Activated CD4-positive, alpha-beta T cell treated with anti-CD3 and anti-CD28 coated beads for 4 hours (primary cell): ENCODE results near the gene OTC.

ENCODE experiments used
- DNase-seq, 2 donors: peaks; one replicate each; pipeline ENCODE4 v3.0.0-alpha.2; 2020

The OTC gene

GRCh38 chrX:38352362-38352761, at the start of gene OTC:
TSS of gene OTC (plus strand) at chrX:38352604. CDS start at chrX:38352697, 93 bp downstream.
- DNase-seq: no peak

GRCh38 chrX:38304010-38304409, 48.4 kb upstream of the OTC start:
- no peak for DNase-seq

- DNase-seq: no peak
Measured at GRCh38 chrX:38305971-38306370, 46.4 kb upstream of the OTC start.

- no peak for DNase-seq
Measured at GRCh38 chrX:38311743-38312142, 40.7 kb upstream of the OTC start.

GRCh38 chrX:38312436-38312835, 40.0 kb upstream of the OTC start:
- DNase-seq: no peak

GRCh38 chrX:38313190-38313589, 39.2 kb upstream of the OTC start:
- DNase-seq: no peak

GRCh38 chrX:38315186-38315585, 37.2 kb upstream of the OTC start:
- no peak for DNase-seq

- DNase-seq: no peak
Measured at GRCh38 chrX:38318196-38318595, 34.2 kb upstream of the OTC start.

GRCh38 chrX:38318606-38319005, 33.8 kb upstream of the OTC start:
- DNase-seq: no peak

- no peak for DNase-seq
Measured at GRCh38 chrX:38320819-38321218, 31.6 kb upstream of the OTC start.

GRCh38 chrX:38326086-38326485, 26.3 kb upstream of the OTC start:
- no peak for DNase-seq

- peak; percentile 88 for DNase-seq
Measured at GRCh38 chrX:38327007-38327774, 25.2 kb upstream of the OTC start, which contains the start of gene RPGR. TSS of gene RPGR (minus strand) at chrX:38327509. CDS start at chrX:38327367, 142 bp downstream.

GRCh38 chrX:38327775-38328081, 24.7 kb upstream of the OTC start:
- no peak for DNase-seq

GRCh38 chrX:38332505-38332904, 19.9 kb upstream of the OTC start:
- no peak for DNase-seq

- no peak for DNase-seq
Measured at GRCh38 chrX:38335382-38335781, 17.0 kb upstream of the OTC start.

- no peak for DNase-seq
Measured at GRCh38 chrX:38336538-38337240, 15.7 kb upstream of the OTC start.

GRCh38 chrX:38341442-38341841, 11.0 kb upstream of the OTC start:
- no peak for DNase-seq

GRCh38 chrX:38342853-38343778, 9.3 kb upstream of the OTC start:
- DNase-seq: no peak

- DNase-seq: no peak
Measured at GRCh38 chrX:38346150-38346549, 6.3 kb upstream of the OTC start.

GRCh38 chrX:38347136-38347535, 5.3 kb upstream of the OTC start:
- DNase-seq: no peak

- DNase-seq: no peak
Measured at GRCh38 chrX:38351346-38351745, 1.1 kb upstream of the OTC start.

- no peak for DNase-seq
Measured at GRCh38 chrX:38356401-38356800, 4.0 kb downstream of the OTC start.
